Endothelial cell of umbilical vein (primary cell): ENCODE measurements around the gene AUTS2. TPM values are rescaled to one million over a fixed set of nuclear protein-coding genes. Genes with fewer than 3 reads are reported as not detected.

ENCODE experiments used
- BruUV-seq: library from RNA; stranded (reverse); fragments of 400-500 nt; replicated peaks from 2 replicates; lab custom pipeline; 2021; lab: Mats Ljungman, UMichigan
- CTCF ChIA-PET: fragments of 300-600, 350-600 bp; sonication (Branson Sonifier 250); formaldehyde crosslinking; loops from one replicate; lab custom pipeline; 2021; ENCODE audit warnings: antibody characterized with exemption, inconsistent platforms; lab: Charles Lee
- POLR2A ChIA-PET: fragments of 300-600, 350-600 bp; sonication (Branson Sonifier 250); formaldehyde crosslinking; loops from one replicate; lab custom pipeline; 2021; ENCODE audit warnings: antibody characterized with exemption, inconsistent platforms; lab: Charles Lee
- DNase-seq: peaks from one replicate; pipeline ENCODE4 v3.0.0-alpha.2; 2011; ENCODE audit warnings: low read depth, low spot score
- FAIRE-seq: peaks from 2 replicates; lab custom pipeline; 2011; peaks lifted over from hg19 to GRCh38; lab: Jason Lieb, UNC
- H2AFZ ChIP-seq: 2 replicates; pipeline ENCODE4 v1.6.0; 2012; ENCODE audit warnings: low read depth, low read length, control low read depth, inconsistent platforms
- H3K27ac ChIP-seq: 2 replicates; pipeline ENCODE4 v1.5.1; 2011; ENCODE audit warnings: low read depth, mild to moderate bottlenecking, control low read depth, low read length, moderate library complexity; ENCODE audit not compliant: insufficient read depth
- H3K27me3 ChIP-seq, 2 experiments: 2 replicates each; pipeline versions ENCODE4 v1.6.0 to v1.6.1; 2011; ENCODE audit warnings: low read length in 2 of 2, mixed read lengths in 1 of 2; ENCODE audit not compliant: control insufficient read depth in 2 of 2, insufficient read depth in 2 of 2
- H3K36me3 ChIP-seq, 2 experiments: 2 replicates in 1 of 2; 3 replicates in 1 of 2; pipeline ENCODE4 v1.5.1; 2011; ENCODE audit warnings: low read length in 2 of 2, mild to moderate bottlenecking in 1 of 2, moderate library complexity in 1 of 2; ENCODE audit not compliant: control insufficient read depth in 2 of 2, insufficient read depth in 2 of 2; ENCODE audit errors: extremely low read depth in 1 of 2
- H3K4me1 ChIP-seq: 3 replicates; pipeline ENCODE4 v1.5.1; 2011; ENCODE audit warnings: mild to moderate bottlenecking, low read length; ENCODE audit not compliant: control insufficient read depth, insufficient read depth; ENCODE audit errors: extremely low read depth
- H3K4me2 ChIP-seq: 2 replicates; pipeline ENCODE4 v1.6.1; 2011; ENCODE audit warnings: low read length, control low read depth, mixed read lengths; ENCODE audit not compliant: insufficient read depth
- H3K4me3 ChIP-seq, 3 experiments: fragments of 200-600 bp in 1 of 3; sonication (generic), shearing (Covaris generic) in 1 of 3; replicated peaks in 1 of 3; 2 replicates each; pipeline ENCODE4 v1.5.1; 2011 to 2016; ENCODE audit warnings: control low read depth in 3 of 3, low read length in 3 of 3, mild to moderate bottlenecking in 2 of 3, inconsistent platforms in 1 of 3, low read depth in 1 of 3, moderate library complexity in 1 of 3; ENCODE audit not compliant: insufficient read depth in 1 of 3
- H3K79me2 ChIP-seq: 2 replicates; pipeline ENCODE4 v1.6.0; 2012; ENCODE audit warnings: low read length, inconsistent platforms; ENCODE audit not compliant: control insufficient read depth, insufficient read depth
- H3K9ac ChIP-seq: replicated peaks from 2 replicates; pipeline ENCODE3; 2011; ENCODE audit warnings: low read length, control low read depth; ENCODE audit not compliant: insufficient read depth; ENCODE audit errors: extremely low read depth
- H3K9me1 ChIP-seq: replicated peaks from 3 replicates; pipeline ENCODE4 v1.6.0; 2011; ENCODE audit warnings: mild to moderate bottlenecking, low read length; ENCODE audit not compliant: control insufficient read depth, insufficient read depth; ENCODE audit errors: extremely low read depth
- H3K9me3 ChIP-seq: replicated peaks from 2 replicates; pipeline ENCODE4 v1.5.1; 2012; ENCODE audit warnings: low read length, inconsistent platforms; ENCODE audit not compliant: control insufficient read depth, insufficient read depth
- H4K20me1 ChIP-seq: replicated peaks from 2 replicates; pipeline ENCODE3; 2011; ENCODE audit warnings: mild to moderate bottlenecking, low read length; ENCODE audit not compliant: control insufficient read depth, insufficient read depth; ENCODE audit errors: extremely low read depth
- EZH2 ChIP-seq: IDR thresholded peaks from 2 replicates; pipeline ENCODE4 v1.6.1; 2012; ENCODE audit warnings: borderline replicate concordance, low read depth, mild to moderate bottlenecking, moderate library complexity, low read length, inconsistent platforms; ENCODE audit not compliant: severe bottlenecking
- FOS ChIP-seq: IDR thresholded peaks from 2 replicates; pipeline ENCODE4 v1.6.1; 2011; ENCODE audit warnings: mild to moderate bottlenecking, low read length, moderate library complexity, borderline replicate concordance; ENCODE audit not compliant: insufficient read depth
- GATA2 ChIP-seq: IDR thresholded peaks from 2 replicates; pipeline ENCODE4 v1.7.0; 2011; ENCODE audit warnings: low read depth, mild to moderate bottlenecking, moderate library complexity, mixed read lengths, low read length; ENCODE audit not compliant: insufficient read length, insufficient read depth
- JUN ChIP-seq: IDR thresholded peaks from 2 replicates; pipeline ENCODE4 v1.6.1; 2011; ENCODE audit warnings: borderline replicate concordance, low read depth; ENCODE audit not compliant: insufficient read length, insufficient read depth
- MYC ChIP-seq: IDR thresholded peaks from one replicate; pipeline ENCODE4 v1.6.1; 2011; ENCODE audit warnings: mild to moderate bottlenecking, low read depth, low read length
- POLR2A ChIP-seq: IDR thresholded peaks from 2 replicates; pipeline ENCODE4 v1.6.1; 2012; ENCODE audit warnings: low read depth, mild to moderate bottlenecking, control low read depth, low read length
- POLR2AphosphoS5 ChIP-seq: IDR thresholded peaks from 2 replicates; pipeline ENCODE4 v1.6.1; 2012; ENCODE audit warnings: low read depth, mild to moderate bottlenecking, control low read depth, low read length, moderate library complexity; ENCODE audit not compliant: insufficient read depth
- dilution Hi-C: fragments of 300-500 bp; cut with MboI; formaldehyde crosslinking; loops from one replicate; pipeline ENCODE4 v1.15.0; 2019; ENCODE audit warnings: low sequenced_read_pairs; ENCODE audit not compliant: extremely low pct_ligation_motif_present
- intact Hi-C: fragments of 100-400 bp; cut with micrococcal nuclease; formaldehyde crosslinking; loops from one replicate; pipeline ENCODE4 v1.10.0; 2022
- polyA plus RNA-seq, 4 experiments: library from polyadenylated mRNA; depleted of rRNA in 3 of 4; stranded (reverse) in 3 of 4; unstranded in 1 of 4; fragments of >200 nt; gene quantifications; 2 replicates each; pipeline versions ENCODE4 v1.2.1 to v1.2.3, GENCODE V29; 2011 to 2012; ENCODE audit warnings: missing spikeins in 1 of 4
- total RNA-seq: library from RNA; stranded (reverse); gene quantifications from 2 replicates; pipeline ENCODE4 v1.2.3, GENCODE V29; 2021
- TF ChIP-seq, protein P1 (sequence below): IDR thresholded peaks from 2 replicates; pipeline ENCODE4 v1.6.1; 2011; ENCODE audit not compliant: insufficient read depth, insufficient read length
- TF ChIP-seq, protein P2 (sequence below), 2 donors: IDR thresholded peaks; 1 replicate in 1 of 2; 2 replicates in 1 of 2; pipeline ENCODE4 v1.5.1; 2011; ENCODE audit warnings: low read length in 2 of 2, mild to moderate bottlenecking in 2 of 2, moderate library complexity in 2 of 2, control low read depth in 1 of 2, inconsistent platforms in 1 of 2, low read depth in 1 of 2; ENCODE audit not compliant: insufficient read depth in 1 of 2; ENCODE audit errors: extremely low read depth in 1 of 2

The AUTS2 gene
- total and polyA plus RNA-seq, 2 donors (not counting 3 experiments of a cell fraction or from before 2014, with no cell fraction given) = 0.59 to 8.0 TPM

DNA sequence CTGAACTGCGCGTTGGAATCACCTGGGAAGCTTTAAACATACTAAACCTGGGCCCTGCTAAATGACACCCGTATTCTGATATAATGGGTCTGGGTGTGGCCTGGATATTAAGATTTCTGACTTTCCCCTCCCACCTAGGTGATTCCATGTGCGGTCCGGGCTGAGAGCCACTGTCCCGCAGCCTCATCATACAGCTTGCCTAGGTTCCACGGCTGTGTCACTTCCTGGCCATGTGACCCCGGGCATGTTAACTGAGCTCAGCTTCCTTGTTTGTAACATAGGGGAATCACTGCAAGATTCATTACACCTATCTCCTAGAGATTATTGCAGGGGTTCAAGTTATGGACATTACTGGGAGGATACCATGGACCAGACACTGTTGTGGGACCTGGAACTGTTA, 1061.0 kb downstream of the AUTS2 start:
- Histone ChIP-seq H3K27me3 (no peaks in the 10 kb centered on the region), H3K36me3 (no peaks in the 10 kb centered on the region), H3K4me3 (no peak overlapping the region), H3K4me1 (no peaks in the 10 kb centered on the region), H3K9me3 (peaks cover 2% of the 10 kb centered on the region), H3K79me2 (no peaks in the 10 kb centered on the region), H3K4me2 (no peak overlapping the region), H2AFZ (no peak overlapping the region), H3K9me1 (no peaks in the 10 kb centered on the region), H4K20me1 (no peaks in the 10 kb centered on the region), H3K27ac (no peak overlapping the region), H3K9ac (no peak overlapping the region)
- intact Hi-C loops (no loop called here), dilution Hi-C loops (no loop called here)
- POLR2A ChIA-PET = no interaction called here
- no TSS peak for BruUV-seq
- no peak for FAIRE-seq
- no peak for DNase-seq
- TF ChIP-seq POLR2AphosphoS5 (no peak), JUN (no peak), POLR2A (no peak), GATA2 (no peak), FOS (no peak), MYC (no peak), EZH2 (no peak)
- TF ChIP-seq, protein P1, sequence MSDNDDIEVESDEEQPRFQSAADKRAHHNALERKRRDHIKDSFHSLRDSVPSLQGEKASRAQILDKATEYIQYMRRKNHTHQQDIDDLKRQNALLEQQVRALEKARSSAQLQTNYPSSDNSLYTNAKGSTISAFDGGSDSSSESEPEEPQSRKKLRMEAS = no peak
- TF ChIP-seq, protein P2, sequence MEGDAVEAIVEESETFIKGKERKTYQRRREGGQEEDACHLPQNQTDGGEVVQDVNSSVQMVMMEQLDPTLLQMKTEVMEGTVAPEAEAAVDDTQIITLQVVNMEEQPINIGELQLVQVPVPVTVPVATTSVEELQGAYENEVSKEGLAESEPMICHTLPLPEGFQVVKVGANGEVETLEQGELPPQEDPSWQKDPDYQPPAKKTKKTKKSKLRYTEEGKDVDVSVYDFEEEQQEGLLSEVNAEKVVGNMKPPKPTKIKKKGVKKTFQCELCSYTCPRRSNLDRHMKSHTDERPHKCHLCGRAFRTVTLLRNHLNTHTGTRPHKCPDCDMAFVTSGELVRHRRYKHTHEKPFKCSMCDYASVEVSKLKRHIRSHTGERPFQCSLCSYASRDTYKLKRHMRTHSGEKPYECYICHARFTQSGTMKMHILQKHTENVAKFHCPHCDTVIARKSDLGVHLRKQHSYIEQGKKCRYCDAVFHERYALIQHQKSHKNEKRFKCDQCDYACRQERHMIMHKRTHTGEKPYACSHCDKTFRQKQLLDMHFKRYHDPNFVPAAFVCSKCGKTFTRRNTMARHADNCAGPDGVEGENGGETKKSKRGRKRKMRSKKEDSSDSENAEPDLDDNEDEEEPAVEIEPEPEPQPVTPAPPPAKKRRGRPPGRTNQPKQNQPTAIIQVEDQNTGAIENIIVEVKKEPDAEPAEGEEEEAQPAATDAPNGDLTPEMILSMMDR (IDR thresholded peaks at IDR 0.05; ENCODE audit: extremely low read depth in 1 of 2, insufficient read depth in 1 of 2, low read depth in 1 of 2, low read length in 2 of 2) = no peak
- CTCF ChIA-PET = no interaction called here
